Cerebellar nuclear complex (tissue), 1 donor: ENCODE measurements around the gene LRRC75A.
A peak's percentile ranks its signal among the peaks of the same experiment; 100 is the strongest.
"Not testable (repeated sequence)": the region's sequence is repeated elsewhere in the genome, so short reads cannot be mapped to it uniquely, and the experiment has no call there.

Experiments used
- DNase-seq, 2 experiments: peaks; one replicate each; lab custom pipeline; 2025; lab: John Stamatoyannopoulos, UW

The LRRC75A gene

GRCh38 chr17:16472539-16472938, 19.5 kb downstream of the LRRC75A start:
- DNase-seq, result no peak

DNA sequence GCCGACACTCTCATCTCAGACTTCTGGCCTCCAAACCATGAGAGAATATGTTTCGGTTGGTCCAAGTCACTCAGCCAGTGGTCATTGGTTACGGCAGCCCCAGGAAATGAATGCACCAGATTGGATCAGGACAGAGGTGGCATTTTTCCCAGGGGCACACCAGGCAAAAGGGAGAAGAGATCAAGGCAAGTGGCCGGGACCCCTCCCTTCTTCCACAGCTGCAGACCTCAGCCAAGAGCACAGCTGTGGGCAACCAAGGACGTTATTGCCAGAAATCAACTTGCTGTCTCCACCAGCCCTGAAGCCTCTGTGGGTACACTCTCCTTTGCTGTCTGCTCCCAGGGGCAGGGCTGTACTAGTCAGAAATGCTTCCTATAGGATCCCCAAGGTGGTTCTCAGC, 20.7 kb downstream of the LRRC75A start:
- DNase-seq, result no peak

- no peak for DNase-seq
Observed at GRCh38 chr17:16470265-16470664, 21.7 kb downstream of the LRRC75A start.

GRCh38 chr17:16468428-16468992, 23.5 kb downstream of the LRRC75A start:
- no peak for DNase-seq

DNA sequence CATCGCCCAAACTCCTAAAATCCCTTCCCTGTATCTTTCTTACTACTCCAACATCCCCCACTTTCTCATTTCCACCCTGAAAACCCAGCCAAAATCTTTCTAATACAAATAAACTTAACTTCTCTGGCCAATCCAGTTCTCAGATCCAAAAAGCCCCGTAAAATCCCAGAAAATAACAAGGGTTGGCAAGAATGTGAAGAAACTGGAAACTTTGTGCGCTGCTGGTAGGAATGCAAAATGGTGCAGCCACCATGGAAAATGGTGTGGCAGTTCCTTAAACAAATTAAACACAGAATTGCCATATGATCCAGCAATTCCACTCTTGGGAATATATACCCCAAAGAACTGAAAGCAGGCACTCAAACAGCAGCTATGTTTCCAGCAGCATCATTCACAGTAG, 24.1 kb downstream of the LRRC75A start:
- no peak for DNase-seq

DNA sequence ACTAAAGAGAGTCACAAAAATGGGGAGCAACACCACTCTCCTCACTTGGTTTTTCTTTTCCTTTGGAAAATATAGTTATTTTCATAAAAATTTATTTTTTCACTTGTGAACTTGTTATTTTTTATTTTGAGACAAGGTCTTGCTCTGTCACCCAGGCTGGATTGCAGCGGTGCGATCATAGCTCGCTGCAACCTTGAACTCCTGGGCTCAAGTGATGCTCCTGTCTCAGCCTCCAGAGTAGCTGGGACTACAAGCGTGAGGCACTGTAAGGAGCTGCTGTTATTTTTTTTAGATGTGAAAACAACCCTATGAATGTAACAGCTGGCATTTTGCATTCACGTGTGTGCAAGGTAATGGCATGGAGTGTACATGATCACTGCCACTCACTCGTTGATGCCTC, 24.9 kb downstream of the LRRC75A start:
- no peak for DNase-seq

DNA sequence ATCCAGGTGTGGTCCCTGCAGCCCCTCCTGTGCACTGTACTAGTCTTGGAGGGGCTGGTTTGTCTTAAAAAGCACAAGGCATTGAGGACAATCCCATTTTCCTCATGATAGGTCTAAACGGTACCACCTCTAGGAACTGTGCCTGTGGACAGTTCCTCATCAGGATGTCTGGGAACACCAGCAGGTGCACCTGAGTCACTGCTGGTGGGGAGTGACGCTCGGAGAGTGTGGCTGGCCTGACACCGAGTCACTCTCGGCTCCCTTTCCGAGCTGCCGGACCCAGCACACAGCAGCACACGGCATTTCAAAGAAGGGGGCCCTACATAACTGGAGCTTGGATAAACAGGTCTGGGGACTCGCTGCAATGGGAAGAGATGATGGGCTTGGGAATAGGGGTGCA, 25.6 kb downstream of the LRRC75A start:
- DNase-seq, result no peak

GRCh38 chr17:16465861-16466338, 26.1 kb downstream of the LRRC75A start:
- DNase-seq, result no peak

- no peak for DNase-seq
Observed at GRCh38 chr17:16465052-16465312, 27.0 kb downstream of the LRRC75A start.

GRCh38 chr17:16464303-16465051, 27.5 kb downstream of the LRRC75A start:
- no peak for DNase-seq

GRCh38 chr17:16463358-16464302, 28.4 kb downstream of the LRRC75A start:
- DNase-seq, result peak in 1 of 2 experiments; percentile 68

DNA sequence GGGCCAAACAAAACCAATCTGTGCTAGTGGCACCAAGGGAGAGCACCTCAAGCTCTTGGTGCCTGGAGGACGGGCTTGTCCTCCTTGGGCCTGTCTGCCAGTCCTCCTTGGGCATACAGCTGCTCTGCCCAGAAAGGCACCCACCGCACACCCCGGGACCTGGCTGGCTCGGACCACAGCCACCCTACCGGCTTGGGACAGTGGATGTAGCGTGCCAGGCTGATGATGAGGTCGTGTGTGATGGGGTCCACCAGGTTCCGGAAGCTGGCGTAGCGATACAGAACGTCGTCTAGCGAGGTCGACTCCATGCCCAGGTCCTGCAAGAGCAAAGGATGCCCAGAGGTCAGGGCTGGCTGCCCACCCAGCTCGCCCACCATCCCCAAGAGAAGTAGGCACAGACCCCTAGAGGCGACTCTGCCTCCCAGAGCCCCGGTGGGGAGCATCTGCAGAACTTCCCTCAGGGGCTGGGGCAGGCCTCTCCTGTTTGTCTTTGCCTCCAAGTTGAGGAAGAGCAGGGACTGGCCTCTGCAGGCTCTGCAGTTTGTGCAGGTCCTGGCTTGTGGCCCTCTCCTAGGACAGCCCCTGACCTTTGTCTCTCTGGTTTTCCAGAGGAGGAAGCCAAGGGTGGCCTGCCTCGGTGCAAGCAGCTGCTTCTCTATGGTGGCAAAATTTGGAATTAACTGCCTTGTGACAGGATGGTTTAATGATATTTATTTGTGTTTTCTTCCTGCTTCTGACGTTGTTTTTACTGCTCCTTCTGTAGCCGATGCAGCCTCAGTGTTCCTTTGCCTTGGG, 29.7 kb downstream of the LRRC75A start:
- no peak for DNase-seq

DNA sequence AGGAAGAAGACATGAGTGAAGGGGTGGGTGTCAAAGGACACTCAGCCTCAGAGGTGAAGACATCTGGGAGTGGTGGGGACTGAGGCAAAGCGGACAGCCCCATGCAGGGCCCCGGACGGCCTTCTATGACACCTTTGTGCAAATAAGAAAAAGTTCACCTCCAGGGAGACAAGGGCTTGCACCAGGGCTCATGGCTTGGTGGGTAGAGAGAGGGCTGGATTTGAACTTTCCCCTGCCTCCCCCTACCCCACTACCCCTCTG, 30.5 kb downstream of the LRRC75A start:
- no peak for DNase-seq

- no peak for DNase-seq
Observed at GRCh38 chr17:16460796-16461605, 31.0 kb downstream of the LRRC75A start.

- DNase-seq, result no peak
Observed at GRCh38 chr17:16459855-16460550, 32.0 kb downstream of the LRRC75A start.

- no peak for DNase-seq
Observed at GRCh38 chr17:16459271-16459670, 32.7 kb downstream of the LRRC75A start.

GRCh38 chr17:16456742-16457316, 35.2 kb downstream of the LRRC75A start:
- no peak for DNase-seq

GRCh38 chr17:16455997-16456741, 35.8 kb downstream of the LRRC75A start:
- no peak for DNase-seq

- no peak for DNase-seq
Observed at GRCh38 chr17:16453493-16453851, 38.5 kb downstream of the LRRC75A start.

GRCh38 chr17:16452268-16452667, 39.7 kb downstream of the LRRC75A start:
- not testable (repeated sequence) for DNase-seq
